T-helper 1 cell (primary cell): ENCODE data around the gene CEBPE.

ENCODE experiments used
- DNase-seq, 5 donors: peaks; one replicate each; pipeline ENCODE4 v3.0.0-alpha.2; 2012 to 2020

Gene CEBPE

DNA sequence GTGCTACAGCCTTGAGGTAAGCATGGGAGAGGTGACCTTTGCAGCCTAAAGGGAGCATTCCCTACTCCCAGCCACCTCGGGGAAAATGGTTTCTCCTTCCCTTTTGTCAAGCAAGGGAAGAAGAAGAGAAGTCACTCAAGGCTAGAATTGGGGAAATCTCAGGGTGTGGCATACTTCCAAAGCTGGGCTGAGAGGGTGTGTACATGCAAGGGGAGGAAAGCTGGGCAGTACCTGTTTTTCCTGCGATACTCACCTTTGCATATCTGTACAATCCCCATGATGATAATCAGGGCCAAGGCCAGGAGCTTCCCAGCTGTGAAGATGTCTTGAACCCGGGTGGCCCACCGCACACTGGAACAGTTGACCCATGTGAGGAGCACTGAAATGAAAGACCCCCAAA, 23.8 kb upstream of the CEBPE start:
- no peak for DNase-seq

DNA sequence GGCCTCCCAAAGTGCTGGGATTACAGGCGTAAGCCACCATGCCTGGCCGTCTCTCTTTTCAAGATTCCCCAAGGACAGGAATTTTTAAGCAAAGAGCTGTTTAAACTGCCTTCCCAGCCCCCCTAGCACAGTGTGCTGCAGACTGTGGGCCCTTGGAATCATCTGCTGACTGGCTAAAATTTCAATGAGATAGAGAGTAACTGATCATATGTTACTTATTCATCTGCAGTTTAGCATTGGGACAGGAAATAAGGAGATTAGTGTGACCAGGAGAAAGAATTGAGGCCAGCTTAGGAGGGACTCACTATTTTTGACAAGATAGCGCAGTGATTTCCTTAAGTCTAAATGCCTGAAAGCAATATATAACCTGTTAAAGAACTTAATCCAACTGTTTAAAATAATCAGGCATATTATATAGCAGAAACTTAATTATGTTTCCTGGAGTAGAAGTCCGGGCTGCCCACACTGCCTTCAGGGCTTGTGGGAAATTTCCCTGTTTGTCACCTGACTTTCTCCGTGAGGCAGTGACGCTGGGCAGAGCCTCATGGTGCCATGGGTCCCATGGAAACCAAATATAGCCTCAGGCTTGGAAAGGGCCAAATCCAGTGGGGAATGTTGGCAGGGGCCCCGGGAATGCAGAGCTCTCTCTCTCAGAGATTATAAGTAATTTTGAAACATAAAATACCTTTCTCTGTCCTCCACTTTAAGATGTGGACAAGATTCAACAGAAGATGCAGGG, 22.8 kb upstream of the CEBPE start:
- no peak for DNase-seq

DNA sequence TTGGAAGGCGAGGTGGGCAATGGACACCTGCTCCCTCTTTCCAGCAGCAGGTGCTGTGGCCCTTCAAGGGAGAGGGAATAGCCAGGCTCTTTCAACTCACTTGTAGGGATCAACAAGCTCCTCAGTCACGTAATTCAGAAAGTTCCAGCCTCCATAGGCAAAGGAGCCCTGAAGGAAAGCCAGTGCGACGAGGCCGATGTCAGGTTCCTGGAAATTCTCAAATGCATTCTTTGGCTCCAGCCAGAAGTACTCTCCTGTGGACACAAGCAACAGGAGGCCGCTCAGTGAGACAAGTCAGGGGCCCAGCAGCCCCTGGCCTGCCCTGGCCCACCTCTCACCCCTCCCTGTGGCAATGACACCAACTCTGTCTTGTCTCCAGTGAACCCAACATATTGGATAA, 21.3 kb upstream of the CEBPE start:
- DNase-seq: no peak

DNA sequence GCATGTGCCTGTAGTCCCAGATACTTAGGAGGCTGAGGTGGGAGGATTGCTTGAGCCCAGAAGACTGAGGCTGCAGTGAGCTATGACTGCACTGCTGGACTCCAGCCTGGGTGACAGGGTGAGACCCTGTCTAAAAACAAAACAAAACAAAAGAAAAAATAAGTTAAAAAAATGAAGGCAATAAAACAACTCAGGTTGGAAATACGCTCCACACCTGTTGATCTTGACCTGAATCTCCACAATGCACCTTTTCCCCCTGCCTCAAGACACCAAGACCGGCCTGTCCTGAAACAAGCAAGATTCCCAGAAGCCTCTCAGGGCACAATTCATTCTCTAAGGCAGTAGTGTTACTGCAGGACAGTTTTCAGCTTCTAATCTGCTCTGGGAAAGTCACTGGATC, 20.8 kb upstream of the CEBPE start:
- no peak for DNase-seq

DNA sequence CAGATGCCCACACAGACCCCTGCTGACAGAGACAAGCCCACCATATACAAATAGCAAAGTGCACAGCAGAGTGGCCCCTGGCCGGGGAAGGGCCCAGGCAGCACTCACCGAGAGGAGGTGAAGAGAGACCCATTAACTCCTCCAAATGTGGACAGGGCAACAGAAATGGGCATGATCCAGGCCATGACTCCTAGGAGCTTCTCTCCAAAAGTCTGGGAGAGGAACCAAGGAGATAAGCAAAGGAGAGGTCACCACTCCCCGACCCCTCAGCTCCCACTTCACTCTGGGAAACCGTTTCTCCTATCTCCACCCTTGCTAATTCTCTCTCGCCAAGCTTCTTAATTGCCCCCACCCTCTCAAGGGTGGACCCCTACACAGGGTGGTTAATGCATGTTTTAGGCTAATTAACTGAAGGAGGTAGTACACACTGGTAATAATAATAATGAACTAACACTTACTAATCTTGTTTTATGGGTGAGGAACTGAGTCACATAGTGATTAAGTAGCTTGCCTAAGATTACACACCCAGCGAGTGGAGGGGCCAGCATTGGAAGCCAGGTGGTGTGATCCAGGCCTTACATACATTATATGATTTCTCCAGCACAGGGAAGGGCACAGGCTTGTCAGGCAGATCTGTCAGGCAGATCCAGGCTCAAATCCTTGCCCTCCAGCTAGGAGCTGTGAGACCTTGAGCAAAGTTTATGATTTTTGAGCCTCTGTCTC, 18.9 kb upstream of the CEBPE start:
- no peak for DNase-seq

DNA sequence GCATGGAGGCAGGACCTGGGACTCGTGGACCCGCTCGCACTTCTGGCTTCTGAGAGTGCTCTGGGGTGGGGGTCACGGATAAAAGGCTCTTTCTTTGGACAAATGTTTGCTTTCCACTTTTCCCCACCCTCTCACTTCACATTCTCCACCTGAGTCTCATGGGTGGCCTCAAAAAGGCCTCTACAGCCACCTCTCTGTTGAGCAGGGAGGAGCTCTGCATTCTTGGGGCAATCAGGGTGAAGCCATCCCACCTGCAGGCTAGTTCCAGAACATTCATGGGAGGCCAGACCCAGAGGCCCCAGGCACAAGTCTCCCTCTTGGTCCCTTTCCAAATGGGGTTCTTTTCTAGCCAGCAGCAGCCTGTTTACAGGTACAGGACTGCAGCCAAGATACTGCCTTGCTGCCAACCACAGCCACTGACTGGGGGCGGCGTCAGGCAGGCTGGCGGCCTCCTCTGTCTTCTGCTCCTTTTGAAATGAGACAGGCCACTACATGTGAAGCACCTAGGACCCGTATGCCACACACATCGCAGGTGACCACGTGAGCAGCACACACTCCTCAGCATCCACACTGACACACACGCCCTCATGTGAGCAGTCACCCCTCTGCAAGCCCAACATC, 18.2 kb upstream of the CEBPE start:
- no peak for DNase-seq

DNA sequence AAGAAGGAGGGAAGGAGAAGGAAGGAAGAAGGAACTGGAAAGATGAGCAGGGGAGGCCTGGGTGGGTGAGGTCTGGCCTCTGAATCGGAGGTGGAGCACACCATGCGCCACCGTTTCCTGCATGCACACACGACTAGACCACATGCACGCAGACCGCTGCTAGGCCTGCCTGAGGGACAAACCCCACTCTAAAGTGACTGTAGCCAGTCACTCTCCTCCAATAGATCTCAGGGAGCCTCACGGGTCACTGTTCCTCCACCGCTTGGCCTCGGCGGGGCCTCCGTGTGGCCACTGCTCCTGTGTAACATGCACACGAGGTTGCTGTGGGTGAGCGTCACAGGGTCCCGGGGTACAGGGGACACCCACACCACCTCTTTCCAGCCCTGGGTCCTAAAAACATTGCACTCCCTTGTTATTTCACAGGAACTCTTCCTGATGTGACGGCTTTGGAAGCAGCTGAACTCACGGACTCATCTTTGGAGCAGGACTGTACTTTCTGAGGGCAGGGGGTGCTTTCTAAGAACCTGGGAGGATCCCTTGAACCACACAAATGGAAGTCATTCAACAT, 17.6 kb upstream of the CEBPE start:
- DNase-seq: no peak

DNA sequence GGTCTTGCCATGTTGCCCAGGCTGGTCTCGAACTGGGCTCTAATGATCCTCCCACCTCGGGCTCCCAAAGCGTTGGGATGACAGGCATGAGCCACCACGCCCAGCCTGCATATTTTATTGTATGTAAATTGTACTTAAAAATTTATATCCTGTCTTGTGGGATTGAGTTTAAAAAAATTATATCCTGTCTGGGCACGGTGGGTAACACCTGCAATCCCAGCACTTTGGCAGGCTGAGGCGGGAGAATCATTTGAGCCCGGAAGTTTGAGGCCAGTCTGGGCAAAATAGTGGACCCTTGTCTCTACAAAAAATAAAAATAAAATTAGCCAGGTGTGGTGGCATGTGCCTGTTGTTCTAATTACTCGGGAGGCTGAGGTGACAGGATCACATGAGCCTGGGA, 13.9 kb upstream of the CEBPE start:
- DNase-seq: no peak

DNA sequence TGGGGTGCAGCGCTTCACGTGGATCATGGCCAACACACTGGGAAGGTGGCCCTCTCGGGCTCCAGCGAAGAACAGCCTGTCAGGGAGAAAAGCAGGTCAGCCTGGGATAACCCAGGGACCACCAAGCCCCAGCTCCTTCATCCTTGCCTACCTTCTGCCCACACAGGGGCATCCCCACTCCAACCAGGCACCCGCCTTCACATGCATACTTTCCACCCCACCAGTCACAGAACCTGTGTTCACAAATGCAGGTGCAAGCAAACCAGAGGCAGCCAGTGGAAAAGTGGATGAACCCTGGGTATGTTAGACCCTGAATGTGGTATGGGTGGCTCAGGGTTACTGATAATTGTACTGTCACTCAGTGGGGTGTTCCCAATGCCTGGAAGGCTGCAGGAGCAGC, 12.4 kb upstream of the CEBPE start:
- no peak for DNase-seq

DNA sequence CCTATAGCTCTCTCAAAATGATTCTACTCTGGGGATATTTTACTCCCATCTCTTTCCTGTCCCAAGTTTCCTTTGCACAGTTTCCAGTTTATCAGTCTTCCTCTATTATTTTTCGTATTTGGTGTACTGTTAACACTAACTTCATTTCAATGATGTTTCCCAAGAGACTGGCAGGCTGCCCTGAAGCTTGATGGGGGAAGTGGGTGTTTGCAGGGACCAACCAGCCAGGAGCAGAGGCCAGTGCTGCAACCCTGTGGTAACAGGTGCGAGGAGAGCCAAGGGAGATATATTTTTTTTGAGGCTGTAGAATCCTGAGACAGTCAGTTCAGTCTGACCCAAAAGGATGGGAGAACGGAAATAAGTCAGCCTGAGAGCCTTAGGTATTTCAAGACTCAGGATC, 11.8 kb upstream of the CEBPE start:
- DNase-seq: no peak

DNA sequence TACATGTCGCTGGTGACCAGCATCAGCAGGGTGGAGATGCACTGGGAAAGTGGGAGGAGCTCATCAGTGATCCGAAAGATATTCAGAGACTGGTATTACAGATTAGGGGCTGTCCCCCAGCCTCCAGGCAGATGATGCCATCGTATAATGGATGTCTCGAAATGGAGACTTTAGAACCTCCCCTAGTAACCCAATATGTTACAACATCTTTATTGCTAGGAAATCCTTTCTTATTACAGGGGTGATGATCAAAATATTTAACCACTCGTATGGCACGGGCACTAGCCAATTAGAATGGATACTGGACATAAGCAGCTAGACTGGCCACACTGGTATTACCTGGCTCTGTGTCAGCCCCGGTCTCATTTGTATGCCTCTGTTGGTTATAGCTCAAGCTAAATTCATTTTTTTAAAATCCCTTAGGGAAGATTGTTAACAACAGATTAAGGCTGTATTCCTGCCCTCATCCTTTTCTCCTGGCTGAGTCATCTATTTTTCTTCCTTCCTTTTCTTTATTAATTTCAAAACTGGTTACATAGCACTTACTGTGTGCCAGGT, 10.8 kb upstream of the CEBPE start:
- DNase-seq: no peak

DNA sequence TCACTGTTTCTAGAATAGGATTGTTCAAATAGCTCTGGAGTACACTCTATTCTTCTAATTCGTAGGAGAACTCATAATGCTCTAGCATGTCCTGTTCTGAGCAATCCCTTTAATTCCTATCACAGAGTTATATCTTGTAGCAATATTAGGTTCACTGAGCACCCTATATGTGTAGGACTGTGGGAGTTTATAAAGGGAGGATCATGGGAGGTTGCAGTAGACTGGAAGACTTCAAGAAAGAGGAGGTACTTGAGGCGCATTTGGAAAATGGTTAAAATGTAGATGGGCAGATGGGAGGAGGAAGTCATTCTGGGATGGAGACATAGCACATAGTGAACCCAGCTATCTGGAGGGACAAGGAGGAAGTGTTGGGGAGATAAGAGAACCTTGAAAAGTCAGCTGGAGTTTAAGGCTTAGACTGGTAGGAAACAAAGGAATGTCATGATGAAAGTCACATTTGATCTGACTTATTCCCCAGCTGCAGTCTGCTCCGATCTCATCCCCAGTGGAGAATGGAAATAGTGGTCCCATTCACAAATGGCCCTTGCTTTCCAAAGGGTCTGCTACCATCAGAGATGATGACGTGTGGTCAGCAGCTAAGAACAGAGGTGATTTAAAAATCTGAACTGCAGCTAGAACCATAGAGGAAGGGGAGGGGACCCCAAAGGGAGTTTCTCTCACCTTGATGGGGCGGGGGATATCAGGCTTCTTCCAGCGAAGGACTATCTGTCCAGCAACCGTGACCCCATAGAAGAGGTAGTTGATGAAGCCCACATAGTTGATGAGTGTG, 10.1 kb upstream of the CEBPE start:
- no peak for DNase-seq

DNA sequence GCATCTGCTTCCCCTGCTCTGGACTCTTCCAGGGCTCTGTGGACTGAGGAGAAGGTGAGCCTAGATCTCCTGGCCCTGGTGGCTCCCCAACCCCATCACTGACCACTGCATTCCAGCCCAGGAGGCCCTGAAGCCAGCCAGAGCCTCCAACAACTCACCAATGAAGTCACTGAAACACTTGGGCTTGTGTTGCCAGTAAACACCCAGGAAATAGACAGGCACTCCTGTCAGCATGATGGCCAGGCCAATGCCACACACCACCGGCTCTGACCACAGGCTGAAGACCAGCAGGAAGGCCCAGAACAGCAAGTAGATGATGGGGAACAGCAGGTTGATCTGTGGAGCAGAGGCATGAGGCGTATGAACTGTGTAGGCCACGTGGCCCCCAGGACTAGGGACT, 8.8 kb upstream of the CEBPE start:
- no peak for DNase-seq

DNA sequence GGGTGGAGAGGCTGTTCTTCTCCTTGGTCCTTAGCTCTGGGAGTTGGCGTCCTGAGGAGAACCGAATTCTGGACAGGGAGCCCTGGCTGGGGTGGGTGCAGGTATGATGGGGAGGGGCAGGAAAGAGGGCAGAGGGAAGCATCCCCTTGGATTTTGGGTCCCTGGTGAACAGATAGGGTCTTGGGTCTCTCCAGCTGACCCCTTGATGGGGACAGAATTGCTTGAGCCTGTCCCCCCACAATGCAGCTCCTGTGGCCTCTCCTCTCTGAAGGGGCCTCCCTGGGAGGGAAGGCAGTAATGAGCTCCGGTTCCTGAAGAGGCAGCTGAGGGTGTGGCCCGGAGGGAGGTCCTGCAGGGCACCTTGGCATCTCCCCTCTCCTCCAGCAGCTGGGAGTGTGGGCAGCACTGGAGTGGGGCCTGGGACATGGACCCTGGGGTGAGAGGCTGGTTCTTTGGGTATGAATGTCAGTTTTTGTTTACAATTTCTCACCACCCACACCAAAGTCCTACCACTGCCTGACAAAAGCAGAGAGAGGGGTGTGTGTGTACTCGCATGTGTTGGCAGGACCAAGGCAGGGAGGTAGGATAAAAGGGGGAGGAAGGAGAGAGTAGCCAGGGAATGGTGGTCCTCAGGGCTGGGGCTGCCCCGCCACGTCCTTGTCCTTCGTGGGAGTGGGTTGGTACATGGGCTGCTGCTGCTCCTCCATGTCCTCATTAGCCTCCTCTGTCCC, 7.7 kb upstream of the CEBPE start:
- DNase-seq: no peak

DNA sequence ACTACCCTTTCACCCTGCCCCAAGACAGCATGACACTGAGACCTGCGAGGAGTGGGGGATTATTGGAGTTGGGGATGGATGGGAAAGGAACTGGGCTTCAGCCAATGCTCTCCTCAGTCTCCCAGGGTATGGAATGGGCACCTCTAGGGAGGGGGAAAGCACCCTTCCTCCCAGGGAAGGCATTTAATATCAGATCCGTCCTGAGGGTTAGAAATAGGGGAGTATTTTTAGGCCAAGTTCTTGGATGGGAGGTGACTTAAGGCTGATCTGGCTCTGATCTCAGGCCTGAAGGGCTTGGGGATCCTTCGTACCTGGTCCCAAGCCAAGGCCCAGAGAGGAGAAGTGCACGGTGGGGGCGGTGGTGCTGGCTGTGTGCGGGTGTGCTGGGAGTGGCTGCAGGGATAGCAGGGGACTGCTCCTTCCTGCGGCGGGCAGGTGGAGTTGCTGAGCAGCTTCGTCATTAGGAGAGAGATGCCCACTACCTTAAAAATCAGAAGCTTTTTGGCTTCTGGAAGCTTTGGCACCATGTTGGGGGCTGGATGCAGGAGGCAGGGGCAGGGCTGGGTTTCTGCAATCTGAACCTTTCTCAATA, 7.0 kb upstream of the CEBPE start:
- DNase-seq: no peak

DNA sequence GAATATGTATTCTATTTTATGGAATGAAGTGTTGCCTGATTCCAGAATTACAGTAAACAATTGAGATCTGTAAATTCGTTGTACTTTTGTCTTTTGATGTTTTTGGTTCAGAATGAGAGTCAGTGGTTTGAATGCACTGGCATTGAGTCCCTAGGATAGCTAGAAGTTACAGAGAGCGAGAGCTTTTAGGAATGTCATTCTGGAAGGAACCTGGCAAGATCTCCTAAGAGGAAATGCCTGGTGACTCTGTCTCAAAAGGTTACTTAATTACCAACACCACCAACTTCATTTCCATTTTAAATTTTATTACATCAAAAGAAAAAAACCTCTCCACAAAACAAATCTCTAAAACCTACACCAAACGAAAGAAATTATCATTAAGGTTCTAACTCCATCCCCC, 6.0 kb upstream of the CEBPE start:
- no peak for DNase-seq

DNA sequence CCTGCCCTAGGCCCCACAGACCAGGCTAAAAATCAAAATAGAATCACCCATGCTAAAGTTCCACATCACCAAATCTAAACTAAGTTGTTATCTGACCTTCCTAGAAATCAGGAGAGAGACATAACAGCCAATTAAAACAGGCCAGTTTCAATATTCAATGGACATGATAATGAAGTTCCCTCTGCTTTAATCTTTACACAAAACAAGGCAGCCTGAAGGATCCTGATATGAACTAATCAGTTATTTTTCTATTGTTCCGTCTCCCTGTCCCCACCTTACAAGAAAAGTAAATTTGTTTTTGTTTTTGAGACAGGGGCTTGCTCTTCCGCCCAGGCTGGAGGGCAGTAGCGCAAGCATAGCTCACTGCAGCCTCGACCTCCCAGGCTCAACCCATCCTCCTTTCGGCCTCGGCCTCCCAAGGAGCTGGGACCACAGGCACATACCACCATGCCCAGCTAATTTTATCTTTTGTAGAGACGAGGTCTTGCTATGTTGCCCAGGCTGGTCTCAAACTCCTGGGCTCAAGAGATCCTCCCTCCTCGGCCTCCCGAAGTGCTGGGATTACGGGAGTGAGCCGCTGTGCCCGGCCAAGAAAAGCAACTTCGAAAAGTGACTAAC, 5.4 kb upstream of the CEBPE start:
- DNase-seq: no peak

DNA sequence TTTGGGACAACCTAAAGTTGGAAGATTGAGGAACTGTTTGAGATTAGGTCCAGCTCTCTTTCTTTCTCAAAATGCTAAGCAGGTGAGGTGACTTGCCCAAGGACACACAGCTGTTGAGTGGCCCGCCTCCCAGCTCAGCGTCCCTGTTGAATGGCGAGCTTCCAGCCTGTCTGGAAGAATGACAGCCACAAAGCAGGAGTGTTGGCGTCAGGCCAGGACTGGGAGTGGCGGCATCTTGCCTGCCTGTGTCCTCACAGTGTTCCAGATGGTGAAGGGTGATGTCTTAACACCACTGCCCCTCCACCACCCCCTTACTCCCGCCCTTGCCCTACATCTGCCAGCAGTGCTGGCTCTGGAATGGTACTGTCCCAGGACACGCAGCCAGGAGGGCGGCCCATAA, 4.4 kb upstream of the CEBPE start:
- no peak for DNase-seq

DNA sequence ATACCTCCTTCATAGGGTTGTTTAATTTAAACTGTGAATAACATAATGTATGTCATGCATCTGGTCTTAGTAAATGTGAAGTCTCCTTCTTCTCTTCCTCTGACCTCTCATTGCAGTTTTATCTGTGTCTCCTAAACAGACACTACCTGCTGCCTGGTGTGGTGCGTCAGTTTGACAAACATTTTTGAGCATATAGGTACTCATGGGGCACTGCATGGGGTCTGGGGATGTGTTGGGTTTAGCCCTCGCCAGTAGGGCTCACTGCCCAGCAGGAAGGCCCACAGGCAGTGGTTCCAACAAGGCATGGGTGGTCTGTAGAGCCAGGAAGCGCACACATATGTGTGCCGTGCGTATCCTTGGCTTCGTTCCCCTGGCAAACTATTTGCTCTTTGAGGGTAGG, 3.0 kb upstream of the CEBPE start:
- DNase-seq: no peak

DNA sequence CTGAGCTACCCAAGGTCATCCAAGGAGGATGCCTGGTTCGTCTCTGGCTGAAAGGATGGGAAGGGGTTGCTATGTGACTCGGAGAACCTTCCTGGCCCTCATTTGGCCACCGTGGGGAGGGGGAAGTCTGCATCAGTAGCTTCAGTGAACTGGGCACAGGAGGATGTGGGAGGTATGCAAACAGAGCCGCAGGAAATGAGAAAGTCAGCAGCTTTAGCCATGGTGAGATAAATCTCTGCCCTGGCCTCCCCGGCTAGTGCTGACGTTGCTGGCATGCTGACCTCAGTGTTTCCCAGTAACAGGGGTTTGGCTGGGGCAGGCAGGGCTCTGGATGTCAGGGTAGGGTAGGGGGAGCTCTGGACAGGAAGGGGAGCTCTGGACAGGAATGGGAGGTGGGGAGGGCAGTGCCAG, 2.3 kb upstream of the CEBPE start:
- peak in 1 of 5 donors; percentile 27 for DNase-seq
